SK-N-SH treated with all-trans-retinoic acid at 6 μM for 48 hours (cell line): ENCODE measurements around the gene VDAC1.

Experiments
- ARNTL ChIP-seq: fragments of 450-650 bp; formaldehyde crosslinking; IDR thresholded peaks from 2 replicates; pipeline ENCODE4 v1.5.0; 2020; ENCODE audit warnings: low read depth, mild to moderate bottlenecking, moderate library complexity, borderline replicate concordance
- BACH2 ChIP-seq: fragments of 250-450 bp; sonication (Bioruptor Pico); IDR thresholded peaks from 2 replicates; pipeline ENCODE4 v1.9.0; 2021; ENCODE audit warnings: mild to moderate bottlenecking, borderline replicate concordance
- ISL1 ChIP-seq: fragments of 250-450 bp; sonication (Bioruptor Pico); IDR thresholded peaks from 2 replicates; pipeline ENCODE4 v2.1.2; 2022; ENCODE audit warnings: mild to moderate bottlenecking, moderate library complexity
- PPARA ChIP-seq: fragments of 250-450 bp; sonication (Bioruptor Pico); IDR thresholded peaks from 2 replicates; pipeline ENCODE4 v1.5.0; 2020; ENCODE audit warnings: mild to moderate bottlenecking, borderline replicate concordance
- ZC3H10 ChIP-seq: fragments of 250-450 bp; sonication (Bioruptor Pico); IDR thresholded peaks from 2 replicates; pipeline ENCODE4 v1.5.1; 2021; ENCODE audit warnings: mild to moderate bottlenecking, moderate library complexity
- ZFP3 ChIP-seq: fragments of 250-450 bp; sonication (Bioruptor Pico); IDR thresholded peaks from 2 replicates; pipeline ENCODE4 v1.5.0; 2020; ENCODE audit warnings: mild to moderate bottlenecking, moderate library complexity
- ZFP30 ChIP-seq: fragments of 450-650 bp; formaldehyde crosslinking; IDR thresholded peaks from 2 replicates; pipeline ENCODE4 v1.5.0; 2022; ENCODE audit warnings: mild to moderate bottlenecking, moderate library complexity
- ZNF565 ChIP-seq: fragments of 450-650 bp; formaldehyde crosslinking; conservative IDR thresholded peaks from 2 replicates; pipeline ENCODE4 v1.5.0; 2020; ENCODE audit warnings: low read depth, mild to moderate bottlenecking, moderate library complexity
- ZNF70 ChIP-seq: fragments of 450-650 bp; formaldehyde crosslinking; IDR thresholded peaks from 2 replicates; pipeline ENCODE4 v1.5.0; 2020; ENCODE audit warnings: mild to moderate bottlenecking, moderate library complexity
- TF ChIP-seq, protein P1 (sequence below): fragments of 250-450 bp; sonication (Bioruptor Pico); IDR thresholded peaks from 2 replicates; pipeline ENCODE4 v1.8.0; 2020; ENCODE audit warnings: mild to moderate bottlenecking, moderate library complexity, borderline replicate concordance
- TF ChIP-seq, protein P2 (sequence below): fragments of 250-450 bp; sonication (Bioruptor Pico); IDR thresholded peaks from 2 replicates; pipeline ENCODE4 v1.5.1; 2020; ENCODE audit warnings: low read depth, mild to moderate bottlenecking, moderate library complexity

DNA sequence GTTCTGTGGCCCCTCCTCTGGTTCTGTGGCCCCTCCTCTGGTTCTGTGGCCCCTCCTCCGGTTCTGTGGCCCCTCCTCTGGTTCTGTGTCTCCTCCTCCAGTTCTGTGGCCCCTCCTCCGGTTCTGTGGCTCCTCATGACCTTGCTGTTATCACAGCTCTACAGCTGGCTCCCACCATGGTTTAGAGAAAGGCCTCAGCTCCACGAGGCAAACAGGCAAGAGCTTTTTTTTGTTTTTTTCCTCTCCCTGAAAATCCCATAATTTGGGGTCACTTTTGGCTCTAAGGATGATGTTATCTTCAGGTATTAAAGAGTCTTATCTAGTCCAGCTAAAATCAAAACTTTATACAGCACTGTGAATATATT, 68.1 kb downstream of the VDAC1 start:
- TF ChIP-seq PPARA (CRISPR knock-in tag) (no peak), ISL1 (no peak), ZC3H10 (CRISPR knock-in tag) (no peak), ZNF70 (CRISPR knock-in tag) (no peak), ZFP30 (CRISPR knock-in tag) (no peak), ZFP3 (CRISPR knock-in tag) (no peak), BACH2 (CRISPR knock-in tag) (no peak), ZNF565 (CRISPR knock-in tag) (no peak), ARNTL (no peak)
- TF ChIP-seq, protein P1, sequence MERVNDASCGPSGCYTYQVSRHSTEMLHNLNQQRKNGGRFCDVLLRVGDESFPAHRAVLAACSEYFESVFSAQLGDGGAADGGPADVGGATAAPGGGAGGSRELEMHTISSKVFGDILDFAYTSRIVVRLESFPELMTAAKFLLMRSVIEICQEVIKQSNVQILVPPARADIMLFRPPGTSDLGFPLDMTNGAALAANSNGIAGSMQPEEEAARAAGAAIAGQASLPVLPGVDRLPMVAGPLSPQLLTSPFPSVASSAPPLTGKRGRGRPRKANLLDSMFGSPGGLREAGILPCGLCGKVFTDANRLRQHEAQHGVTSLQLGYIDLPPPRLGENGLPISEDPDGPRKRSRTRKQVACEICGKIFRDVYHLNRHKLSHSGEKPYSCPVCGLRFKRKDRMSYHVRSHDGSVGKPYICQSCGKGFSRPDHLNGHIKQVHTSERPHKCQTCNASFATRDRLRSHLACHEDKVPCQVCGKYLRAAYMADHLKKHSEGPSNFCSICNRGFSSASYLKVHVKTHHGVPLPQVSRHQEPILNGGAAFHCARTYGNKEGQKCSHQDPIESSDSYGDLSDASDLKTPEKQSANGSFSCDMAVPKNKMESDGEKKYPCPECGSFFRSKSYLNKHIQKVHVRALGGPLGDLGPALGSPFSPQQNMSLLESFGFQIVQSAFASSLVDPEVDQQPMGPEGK (CRISPR knock-in tag): no peak
- TF ChIP-seq, protein P2, sequence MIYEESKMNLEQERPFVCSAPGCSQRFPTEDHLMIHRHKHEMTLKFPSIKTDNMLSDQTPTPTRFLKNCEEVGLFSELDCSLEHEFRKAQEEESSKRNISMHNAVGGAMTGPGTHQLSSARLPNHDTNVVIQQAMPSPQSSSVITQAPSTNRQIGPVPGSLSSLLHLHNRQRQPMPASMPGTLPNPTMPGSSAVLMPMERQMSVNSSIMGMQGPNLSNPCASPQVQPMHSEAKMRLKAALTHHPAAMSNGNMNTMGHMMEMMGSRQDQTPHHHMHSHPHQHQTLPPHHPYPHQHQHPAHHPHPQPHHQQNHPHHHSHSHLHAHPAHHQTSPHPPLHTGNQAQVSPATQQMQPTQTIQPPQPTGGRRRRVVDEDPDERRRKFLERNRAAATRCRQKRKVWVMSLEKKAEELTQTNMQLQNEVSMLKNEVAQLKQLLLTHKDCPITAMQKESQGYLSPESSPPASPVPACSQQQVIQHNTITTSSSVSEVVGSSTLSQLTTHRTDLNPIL (CRISPR knock-in tag): no peak
